H54 (cell line): ENCODE results near the gene RABGAP1L.
"Not testable (repeated sequence)": the region's sequence is repeated elsewhere in the genome, so short reads cannot be mapped to it uniquely, and the experiment has no call there.

Experiments used
- DNase-seq: peaks from one replicate; pipeline ENCODE4 v3.0.0; 2011; ENCODE audit warnings: low spot score, mixed read lengths; ENCODE audit not compliant: insufficient read length
- FAIRE-seq: peaks from 3 replicates; lab custom pipeline; 2011; peaks lifted over from hg19 to GRCh38; lab: Jason Lieb, UNC
- POLR2A ChIP-seq: IDR thresholded peaks from 2 replicates; pipeline ENCODE4 v1.6.1; 2011; ENCODE audit warnings: low read depth, mild to moderate bottlenecking, low read length

The RABGAP1L gene

GRCh38 chr1:174159252-174160108 lies at the start of gene RABGAP1L:
Gene RABGAP1L (plus strand): TSS chr1:174159520.
- peak; percentile 80 for DNase-seq
- TF ChIP-seq POLR2A = peak; percentile 72
- FAIRE-seq = no peak

GRCh38 chr1:174110053-174110452 lies 49.3 kb upstream of the RABGAP1L start:
- FAIRE-seq (no peak), DNase-seq (no peak)
- no peak for TF ChIP-seq POLR2A

GRCh38 chr1:174112489-174113162 lies 46.7 kb upstream of the RABGAP1L start:
- no peak for TF ChIP-seq POLR2A
- DNase-seq (no peak), FAIRE-seq (no peak)

GRCh38 chr1:174114106-174114505 lies 45.2 kb upstream of the RABGAP1L start:
- DNase-seq (no peak), FAIRE-seq (no peak)
- no peak for TF ChIP-seq POLR2A

GRCh38 chr1:174114788-174115448 lies 44.4 kb upstream of the RABGAP1L start:
- FAIRE-seq = peak; percentile 99
- no peak for TF ChIP-seq POLR2A
- peak; percentile 21 for DNase-seq

GRCh38 chr1:174116042-174116441 lies 43.3 kb upstream of the RABGAP1L start:
- DNase-seq (no peak), FAIRE-seq (no peak)
- no peak for TF ChIP-seq POLR2A

GRCh38 chr1:174118751-174119150 lies 40.6 kb upstream of the RABGAP1L start:
- TF ChIP-seq POLR2A = no peak
- no peak for DNase-seq
- no peak for FAIRE-seq

- DNase-seq, FAIRE-seq: not testable (repeated sequence)
Measured at GRCh38 chr1:174122318-174122717, 37.0 kb upstream of the RABGAP1L start.

GRCh38 chr1:174123843-174124242 lies 35.5 kb upstream of the RABGAP1L start:
- TF ChIP-seq POLR2A = no peak
- no peak for FAIRE-seq
- DNase-seq = no peak

- DNase-seq, FAIRE-seq: not testable (repeated sequence)
Measured at GRCh38 chr1:174127176-174127575, 32.1 kb upstream of the RABGAP1L start.

- no peak for DNase-seq
- no peak for TF ChIP-seq POLR2A
- no peak for FAIRE-seq
Measured at GRCh38 chr1:174131032-174131638, 28.2 kb upstream of the RABGAP1L start.

GRCh38 chr1:174134003-174134659 lies 25.2 kb upstream of the RABGAP1L start:
- FAIRE-seq (no peak), DNase-seq (no peak)
- no peak for TF ChIP-seq POLR2A

- DNase-seq (no peak), FAIRE-seq (no peak)
- no peak for TF ChIP-seq POLR2A
Measured at GRCh38 chr1:174135211-174135610, 24.1 kb upstream of the RABGAP1L start.
